HG03064 (cell line): ENCODE measurements around the gene CEL.
"Not testable (repeated sequence)": the region's sequence is repeated elsewhere in the genome, so short reads cannot be mapped to it uniquely, and the experiment has no call there.

Experiments
- ATAC-seq: cut with Tn5 transposase; IDR thresholded peaks from one replicate; pipeline ENCODE4 v1.9.1; 2021; ENCODE audit warnings: low read depth; ENCODE audit not compliant: unreplicated experiment

CEL gene

DNA sequence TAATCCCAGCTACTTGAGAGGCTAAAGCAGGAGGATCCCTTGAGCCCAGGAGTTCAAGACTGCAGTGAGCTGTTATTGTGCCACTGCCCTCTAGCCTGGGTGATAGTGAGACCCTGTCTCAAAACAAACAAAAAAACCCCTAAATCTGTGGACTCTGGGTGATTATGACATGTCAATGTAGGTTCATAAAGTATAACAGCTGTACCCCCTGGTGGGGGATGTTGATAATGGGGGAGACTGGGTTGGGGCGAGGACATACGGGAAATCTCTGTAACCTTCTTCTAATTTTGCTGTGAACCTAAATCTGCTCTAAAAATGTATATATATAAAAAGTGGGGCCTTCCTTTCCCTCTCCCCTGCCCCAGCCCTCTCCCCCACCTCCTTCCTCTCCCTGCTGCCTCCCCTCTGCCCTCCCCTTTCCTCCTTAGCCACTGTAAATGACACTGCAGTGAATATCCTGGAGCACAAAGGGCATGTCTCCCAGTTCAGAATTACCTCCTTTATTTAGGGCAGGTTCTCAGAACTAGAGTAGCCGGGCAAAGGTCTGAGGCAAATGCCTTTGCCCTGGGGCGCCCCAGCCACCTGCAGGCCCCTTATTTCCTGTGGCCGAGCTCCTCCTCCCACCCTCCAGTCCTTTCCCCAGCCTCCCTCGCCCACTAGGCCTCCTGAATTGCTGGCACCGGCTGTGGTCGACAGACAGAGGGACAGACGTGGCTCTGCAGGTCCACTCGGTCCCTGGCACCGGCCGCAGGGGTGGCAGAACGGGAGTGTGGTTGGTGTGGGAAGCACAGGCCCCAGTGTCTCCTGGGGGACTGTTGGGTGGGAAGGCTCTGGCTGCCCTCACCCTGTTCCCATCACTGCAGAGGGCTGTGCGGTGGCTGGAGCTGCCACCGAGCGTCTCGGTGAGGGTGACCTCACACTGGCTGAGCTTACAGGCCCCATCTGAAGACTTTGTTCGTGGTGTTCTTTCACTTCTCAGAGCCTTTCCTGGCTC is 19.3 kb downstream of the CEL start:
- not testable (repeated sequence) for ATAC-seq

DNA sequence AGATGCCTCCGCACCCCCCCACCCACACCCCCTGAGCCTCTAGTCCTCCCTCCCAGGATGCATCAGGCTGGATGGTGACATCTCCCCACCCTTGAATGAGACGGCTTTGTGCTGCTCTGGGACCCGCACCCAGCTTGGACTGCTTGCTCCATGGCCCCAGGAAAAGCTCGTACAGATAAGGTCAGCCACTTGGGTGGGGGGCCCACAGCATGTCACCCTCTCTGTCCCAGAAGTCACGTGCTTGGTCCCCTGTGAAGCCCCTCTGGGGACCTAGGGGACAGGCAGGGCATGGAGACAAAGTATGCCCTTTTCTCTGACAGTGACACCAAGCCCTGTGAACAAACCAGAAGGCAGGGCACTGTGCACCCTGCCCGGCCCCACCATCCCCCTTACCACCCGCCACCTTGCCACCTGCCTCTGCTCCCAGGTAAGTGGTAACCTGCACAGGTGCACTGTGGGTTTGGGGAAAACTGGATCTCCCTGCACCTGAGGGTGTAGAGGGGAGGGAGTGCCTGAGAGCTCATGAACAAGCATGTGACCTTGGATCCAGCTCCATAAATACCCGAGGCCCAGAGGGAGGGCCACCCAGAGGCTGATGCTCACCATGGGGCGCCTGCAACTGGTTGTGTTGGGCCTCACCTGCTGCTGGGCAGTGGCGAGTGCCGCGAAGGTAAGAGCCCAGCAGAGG is 20.3 kb downstream of the CEL start:
- ATAC-seq = not testable (repeated sequence)

DNA sequence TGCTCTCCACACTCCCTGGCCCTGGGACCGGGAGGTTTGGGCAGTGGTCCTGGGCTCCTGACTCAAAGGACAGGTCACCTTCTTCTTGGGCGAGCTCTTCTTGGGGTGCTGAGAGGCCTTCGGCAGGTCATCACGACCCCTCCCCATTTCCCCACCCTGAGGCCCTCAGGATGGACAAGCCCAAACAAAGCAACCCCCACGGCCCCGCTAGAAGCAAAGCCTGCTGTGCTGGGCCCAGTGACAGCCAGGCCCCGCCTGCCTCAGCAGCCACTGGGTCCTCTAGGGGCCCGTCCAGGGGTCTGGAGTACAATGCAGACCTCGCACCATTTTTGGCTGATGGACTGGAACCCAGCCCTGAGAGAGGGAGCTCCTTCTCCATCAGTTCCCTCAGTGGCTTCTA is 21.9 kb downstream of the CEL start:
- not testable (repeated sequence) for ATAC-seq

DNA sequence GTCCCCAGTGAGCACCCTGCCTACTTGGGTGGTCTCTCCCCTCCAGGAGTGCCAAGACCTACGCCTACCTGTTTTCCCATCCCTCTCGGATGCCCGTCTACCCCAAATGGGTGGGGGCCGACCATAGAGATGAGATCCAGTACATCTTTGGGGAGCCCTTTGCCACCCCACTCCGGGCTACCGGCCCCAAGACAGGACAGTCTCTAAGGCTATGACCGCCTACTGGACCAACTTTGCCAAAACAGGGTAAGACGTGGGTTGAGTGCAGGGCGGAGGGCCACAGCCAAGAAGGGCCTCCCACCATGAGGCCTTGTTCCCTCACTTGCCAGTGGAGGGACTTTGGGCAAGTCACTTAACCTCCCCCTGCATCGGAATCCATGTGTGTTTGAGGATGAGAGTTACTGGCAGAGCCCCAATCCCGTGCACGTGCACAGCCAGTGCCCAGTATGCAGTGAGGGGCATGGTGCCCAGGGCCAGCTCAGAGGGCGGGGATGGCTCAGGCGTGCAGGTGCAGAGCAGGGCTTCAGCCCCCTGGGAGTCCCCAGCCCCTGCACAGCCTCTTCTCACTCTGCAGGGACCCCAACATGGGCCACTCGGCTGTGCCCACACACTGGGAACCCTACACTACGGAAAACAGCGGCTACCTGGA is 24.6 kb downstream of the CEL start:
- not testable (repeated sequence) for ATAC-seq

DNA sequence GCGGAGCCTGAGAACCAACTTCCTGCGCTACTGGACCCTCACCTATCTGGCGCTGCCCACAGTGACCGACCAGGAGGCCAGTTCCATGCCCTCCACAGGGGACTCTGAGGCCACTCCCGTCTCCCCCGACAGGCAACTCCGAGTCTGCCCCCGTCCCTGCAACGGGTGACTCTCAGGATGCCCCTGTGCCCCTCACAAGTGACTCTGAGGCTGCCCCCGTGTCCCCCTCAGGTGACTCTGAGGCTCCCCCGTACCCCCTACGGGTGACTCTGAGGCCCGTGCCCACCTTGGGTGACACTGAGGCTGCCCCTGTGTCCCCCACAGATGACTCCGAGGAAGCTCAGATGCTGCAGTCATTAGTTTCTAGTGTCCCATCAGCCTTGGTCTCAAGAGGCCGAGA is 25.1 kb downstream of the CEL start:
- ATAC-seq = no peak

DNA sequence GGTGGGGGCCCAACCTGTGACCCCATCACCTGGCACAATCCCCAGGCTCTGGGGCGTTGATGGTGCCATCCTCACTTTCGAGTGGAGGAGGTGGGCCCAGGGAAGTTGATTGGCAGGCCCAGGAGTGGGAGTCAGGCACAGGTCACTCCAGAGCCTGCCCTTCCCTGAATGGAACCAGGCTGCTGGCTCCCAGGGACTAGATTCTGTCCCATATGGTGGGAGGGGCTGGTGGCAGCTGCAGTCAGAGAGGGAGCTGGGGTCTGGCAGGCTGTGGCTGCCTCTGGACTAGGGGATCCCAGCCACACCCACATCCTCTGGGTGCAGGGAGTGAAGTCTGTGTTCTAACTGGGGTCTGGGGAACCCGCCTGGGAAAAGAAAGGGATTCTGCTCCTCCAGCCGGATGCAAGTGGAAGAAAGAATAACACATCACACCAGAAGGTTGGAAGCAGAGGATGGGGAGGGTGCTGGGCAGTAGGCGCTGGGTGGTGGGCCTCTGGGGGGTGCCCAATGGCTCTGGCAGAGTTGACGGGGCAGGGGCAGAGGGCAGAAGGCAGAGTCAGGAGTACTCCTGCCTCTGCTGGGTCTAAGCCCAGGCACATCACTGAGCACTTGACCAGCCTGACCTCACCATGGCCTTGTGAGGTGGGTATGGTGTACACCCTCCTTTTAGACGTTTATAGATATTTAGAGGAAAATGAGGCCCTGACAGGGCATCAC is 25.8 kb downstream of the CEL start:
- ATAC-seq = no peak

DNA sequence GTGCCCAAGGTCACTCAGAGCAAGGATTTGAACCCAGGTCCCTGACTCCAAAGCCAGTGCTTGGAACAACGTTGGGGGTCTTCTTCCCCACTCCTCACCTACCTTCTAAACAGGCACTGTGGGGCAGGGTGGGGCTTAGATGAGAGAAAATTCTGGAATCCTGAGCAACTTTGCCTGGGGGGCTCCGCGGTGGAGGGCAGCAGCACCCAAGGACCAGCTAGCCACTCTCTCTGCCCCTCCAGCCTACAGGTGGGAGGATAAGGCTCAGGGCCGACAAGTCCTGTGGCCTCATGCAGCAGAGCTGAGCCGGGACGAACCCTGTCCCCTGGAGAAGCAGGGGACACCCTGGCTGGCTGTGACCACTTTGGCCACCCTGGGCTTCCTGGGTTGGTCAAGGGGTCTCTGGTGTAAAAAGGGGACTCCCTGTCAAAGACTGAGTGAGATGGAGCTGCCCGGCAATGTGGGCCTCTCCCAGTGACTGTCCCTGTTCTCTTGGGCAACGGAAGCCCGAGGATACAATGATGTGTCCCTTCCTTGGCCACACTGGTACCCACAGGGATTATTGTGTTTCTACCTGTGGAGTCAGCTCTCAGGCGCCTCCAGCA is 26.5 kb downstream of the CEL start:
- no peak for ATAC-seq

DNA sequence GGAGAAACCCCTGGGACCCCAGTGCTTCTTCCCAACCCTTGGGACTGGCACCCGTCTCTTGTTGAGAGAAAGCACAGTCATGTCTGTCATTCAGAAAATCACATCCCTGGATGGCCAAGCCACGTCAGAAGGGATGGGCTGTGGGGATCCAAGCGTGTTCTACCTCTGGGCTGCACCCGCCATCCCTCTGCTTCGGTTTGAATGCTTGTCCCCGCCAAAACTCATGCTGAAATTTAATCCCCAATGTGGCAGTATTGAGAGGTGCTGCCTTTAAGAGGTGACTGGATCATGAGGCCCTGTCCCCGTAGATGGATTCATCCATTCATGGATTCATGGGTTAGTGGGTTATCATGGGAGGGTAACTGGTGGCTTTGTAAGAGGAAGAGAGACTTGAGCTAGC is 27.0 kb downstream of the CEL start:
- no peak for ATAC-seq

DNA sequence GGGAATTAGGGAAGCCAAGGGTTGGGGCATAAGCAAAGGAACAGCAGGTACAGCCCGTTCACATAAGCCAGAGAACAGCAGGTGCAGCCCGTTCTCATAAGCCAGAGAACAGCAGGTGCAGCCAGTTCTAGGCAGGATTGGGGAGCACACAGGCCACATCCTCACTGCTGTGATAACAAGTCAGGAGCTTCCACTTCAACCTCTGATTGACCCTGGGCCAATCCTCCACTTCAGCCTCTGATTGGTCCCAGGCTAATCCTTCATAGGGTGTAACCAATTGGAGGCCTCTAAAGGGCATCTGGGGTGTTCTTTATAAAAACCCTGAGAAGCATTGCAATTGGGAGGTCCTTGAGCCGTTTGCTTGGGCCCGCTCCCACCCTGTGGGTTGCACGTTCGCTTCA is 27.5 kb downstream of the CEL start:
- ATAC-seq = no peak

DNA sequence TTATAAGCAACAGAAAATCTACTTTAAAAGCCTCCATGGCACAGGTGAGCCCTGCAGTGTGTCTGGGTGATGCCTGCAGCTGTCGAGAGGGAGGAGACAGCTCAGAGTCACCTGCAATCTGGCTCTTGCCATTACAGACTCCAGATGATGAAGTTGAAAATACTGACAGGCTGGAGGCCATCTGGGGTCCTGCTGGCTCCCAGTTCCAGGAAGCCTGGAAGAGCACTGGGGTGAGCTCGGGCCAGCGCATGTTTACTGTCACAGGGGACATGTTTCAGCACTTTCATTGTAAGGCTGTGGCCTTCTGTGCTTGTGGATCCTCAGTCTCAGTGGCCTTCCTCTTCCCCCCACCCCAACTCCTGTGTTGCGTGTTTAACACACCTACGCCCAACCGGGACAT is 28.4 kb downstream of the CEL start:
- ATAC-seq = no peak

DNA sequence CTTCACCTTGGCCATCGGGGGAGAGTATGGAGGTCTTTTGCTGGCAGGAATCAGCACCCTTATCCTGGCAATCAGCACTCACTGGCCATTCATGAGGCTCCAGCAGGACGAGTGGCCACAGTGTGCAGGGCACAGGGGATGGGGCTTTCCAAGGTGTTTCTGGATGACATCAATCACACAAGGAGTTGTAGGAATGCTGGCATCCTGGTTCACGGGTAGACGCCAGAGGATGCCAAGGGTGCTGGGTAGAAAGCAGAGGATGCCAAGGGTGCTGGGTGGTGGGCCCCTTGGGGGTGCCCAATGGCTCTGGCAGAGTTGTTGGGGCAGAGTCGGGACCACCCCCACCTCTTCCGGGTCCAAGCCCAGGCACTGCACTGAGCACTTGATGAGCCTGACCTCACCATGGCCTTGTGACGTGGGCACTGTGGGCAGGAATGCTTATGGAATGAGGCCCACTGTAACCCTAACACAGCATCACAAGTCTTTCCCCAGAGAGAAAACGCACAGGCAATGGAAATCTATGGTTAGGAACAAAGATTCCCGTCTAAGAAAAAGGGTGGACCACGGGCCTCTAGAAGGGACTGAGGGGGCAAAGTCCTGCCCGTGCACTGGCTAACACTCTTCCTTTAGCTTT is 29.1 kb downstream of the CEL start:
- no peak for ATAC-seq

DNA sequence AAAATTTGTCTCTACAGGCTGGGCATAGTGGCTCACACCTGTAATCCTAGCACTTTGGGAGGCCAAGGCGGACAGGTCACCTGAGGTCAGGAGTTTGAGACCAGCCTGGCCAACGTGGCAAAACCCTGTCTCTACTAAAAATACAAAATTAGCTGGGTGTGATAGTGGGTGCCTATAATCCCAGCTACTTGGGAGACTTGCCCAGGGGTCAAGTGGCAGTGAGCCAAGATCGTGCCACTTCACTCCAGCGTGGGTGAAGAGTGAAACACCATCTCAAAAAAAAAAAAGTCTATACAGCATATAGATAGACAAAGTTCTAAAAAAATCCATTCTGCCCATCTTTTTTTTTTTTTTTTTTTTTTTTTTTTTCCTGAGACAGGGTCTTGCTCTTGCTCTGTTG is 32.6 kb downstream of the CEL start:
- not testable (repeated sequence) for ATAC-seq

DNA sequence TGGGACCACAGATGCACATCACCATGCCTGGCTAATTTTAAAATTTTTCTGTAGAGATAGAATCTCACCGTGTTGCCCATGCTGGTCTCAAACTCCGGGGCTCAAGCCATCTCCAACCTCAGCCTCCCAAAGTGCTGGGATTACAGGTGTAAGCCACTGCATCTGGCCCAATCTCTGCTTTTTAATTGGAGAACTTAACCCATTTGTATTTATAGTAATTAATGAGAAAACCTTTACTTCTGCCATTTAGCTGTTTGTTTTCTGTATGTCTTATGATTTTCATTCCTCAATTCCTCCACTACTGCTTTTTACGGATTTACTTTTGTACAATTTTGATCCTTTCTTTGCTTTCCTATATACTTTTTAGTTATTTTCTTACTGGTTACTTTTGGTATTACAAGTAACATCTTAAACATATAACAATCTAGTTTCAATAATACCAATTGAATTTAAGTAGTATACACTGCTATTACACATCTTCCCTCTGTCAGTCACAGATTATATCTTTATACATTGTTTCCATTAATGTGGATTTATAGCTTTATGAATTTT is 33.1 kb downstream of the CEL start:
- ATAC-seq = no peak

DNA sequence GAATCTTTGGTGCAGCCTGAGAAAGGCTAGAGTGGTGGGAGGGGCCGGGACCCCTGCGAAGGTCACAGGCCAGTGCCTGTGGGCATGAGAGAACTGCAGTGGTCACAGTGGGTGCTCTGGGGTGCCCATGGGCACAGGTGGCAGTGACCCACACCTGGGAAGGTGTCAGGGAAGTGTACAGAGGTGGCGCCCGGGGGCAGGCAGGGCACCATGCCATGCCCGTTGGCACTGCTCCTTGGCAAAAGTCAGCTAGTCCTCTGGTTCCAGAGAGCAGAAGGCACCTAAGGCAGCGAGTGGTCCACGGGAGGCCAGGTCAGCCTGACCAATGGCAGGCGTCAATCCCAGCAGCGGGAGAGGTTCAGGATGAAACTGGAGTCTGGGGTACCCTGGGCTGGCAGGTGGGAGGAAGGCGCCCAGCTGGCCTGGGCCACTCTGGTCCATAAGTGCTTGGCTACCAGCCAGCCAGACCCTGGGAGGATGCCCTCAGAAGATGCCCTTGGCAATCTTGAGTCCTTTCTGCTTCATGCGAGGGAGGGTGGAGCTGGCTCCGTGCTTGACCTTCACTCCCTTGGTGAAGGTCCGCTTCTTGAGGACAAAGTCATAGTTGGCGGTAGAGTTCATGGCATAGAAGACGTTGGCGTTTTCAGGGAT is 36.4 kb downstream of the CEL start:
- ATAC-seq = no peak

DNA sequence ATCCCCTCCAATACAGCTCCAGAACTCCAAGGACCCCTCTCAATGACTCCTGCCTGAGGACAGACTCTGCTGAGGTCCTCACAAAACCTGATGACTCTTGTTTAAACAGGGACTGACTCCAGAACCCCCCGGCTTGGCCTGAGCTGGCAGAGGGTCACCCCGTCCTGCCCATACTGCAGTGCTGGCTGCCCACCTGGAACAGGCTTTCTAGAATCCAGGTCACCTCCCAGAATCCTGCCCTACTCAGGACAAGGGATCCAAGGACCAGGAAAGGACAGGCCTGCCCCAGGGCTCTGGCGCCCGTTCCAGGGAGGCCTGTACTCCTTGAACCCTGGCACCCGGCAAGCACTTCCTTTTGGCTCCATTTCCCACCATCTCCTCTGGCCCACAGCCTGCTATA is 37.1 kb downstream of the CEL start:
- ATAC-seq = no peak

DNA sequence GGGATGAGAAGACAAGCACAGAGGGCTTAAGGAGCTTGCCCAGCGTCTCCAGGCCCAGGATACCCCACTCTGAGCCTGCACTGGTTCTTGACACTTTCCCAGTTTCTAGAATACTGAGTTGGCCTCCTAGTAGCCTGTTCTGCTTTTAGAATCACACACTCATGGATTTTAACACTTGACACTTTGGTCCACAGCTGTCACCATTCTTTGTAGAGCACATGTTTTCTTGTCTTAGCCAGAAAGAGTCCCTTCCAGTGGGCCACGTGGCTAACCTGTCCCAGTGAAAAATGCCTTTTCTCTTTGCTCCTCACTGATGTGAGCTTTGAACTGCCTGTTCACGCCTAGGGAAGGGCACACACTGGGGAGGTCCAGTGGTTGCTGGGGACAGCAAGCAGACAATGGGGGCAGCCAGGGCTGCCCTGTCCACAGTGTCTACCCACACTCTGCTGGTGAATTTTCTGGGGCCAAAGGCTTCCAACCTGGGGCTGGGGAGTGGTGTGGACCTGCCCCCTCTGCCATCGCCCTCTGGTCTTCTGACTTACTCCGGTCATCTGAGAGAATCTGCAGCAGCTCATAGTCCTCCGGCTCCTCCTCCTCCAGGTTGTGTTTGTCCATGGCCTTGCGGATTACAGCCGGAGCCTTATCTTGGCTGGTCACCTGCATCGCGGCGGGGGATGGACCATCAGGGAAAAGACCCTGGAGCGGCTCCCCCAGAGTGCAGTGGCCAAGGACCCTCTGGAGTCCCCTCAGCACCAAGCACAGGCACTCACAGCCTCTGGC is 38.1 kb downstream of the CEL start:
- ATAC-seq = no peak

DNA sequence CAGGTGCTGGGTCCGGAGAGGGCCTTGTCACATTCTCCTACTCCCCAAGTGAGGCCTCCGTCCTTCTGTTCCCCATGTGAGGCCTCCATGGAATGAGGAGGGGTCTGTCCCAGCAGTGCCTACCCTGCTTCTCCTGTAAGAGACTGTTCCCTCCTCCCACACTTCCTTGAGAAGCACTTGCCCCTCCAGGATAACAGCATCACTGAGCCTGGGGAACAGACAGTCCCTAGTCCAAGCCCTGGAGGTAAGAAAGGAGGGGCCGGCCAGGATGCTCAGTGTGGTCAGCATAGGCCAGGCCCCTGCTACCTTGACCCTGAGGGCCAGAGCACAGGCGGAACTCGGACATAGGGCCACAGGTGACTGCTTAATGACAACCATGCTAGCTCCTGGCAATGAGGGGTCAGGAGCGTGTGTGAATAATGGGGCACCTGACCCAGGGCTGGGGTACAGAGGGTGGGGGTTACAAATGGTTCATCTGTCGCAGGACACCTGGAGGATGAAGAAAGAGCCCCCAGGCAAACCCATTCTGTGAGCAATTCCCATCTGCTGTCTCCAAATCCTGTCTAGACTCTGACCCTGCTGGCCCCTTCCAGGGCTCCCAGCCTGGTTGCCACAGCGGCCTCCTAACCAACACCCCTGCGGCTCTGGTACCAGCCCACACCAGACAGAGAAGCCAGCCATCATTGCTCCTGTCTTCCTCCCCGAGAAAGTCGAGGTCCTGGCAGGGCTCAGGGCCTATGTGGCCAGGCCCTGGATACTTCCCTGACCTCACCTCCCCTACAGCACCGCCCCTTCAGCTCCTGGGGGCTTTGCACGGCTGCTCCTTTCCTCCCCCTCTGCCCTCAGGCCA is 39.0 kb downstream of the CEL start:
- ATAC-seq = no peak
